22Rv1 (cell line): Measurements from ENCODE around the gene COL6A3.

ENCODE experiments used
- H3K27ac ChIP-seq: fragments of 450-650 bp; 2 replicates; pipeline ENCODE4 v1.5.1; 2017
- CTCF ChIP-seq: fragments of 450-650 bp; IDR thresholded peaks from 2 replicates; pipeline ENCODE4 v1.5.1; 2017; ENCODE audit warnings: mild to moderate bottlenecking
- ZFX ChIP-seq: fragments of 450-650 bp; IDR thresholded peaks from 2 replicates; pipeline ENCODE4 v1.6.1; 2017; ENCODE audit warnings: antibody characterized with exemption, borderline replicate concordance

Gene COL6A3

GRCh38 chr2:237433920-237434676 is 20.1 kb upstream of the COL6A3 start:
- H3K27ac ChIP-seq: no peak overlapping the region
- TF ChIP-seq CTCF: no peak
- no peak for TF ChIP-seq ZFX

DNA sequence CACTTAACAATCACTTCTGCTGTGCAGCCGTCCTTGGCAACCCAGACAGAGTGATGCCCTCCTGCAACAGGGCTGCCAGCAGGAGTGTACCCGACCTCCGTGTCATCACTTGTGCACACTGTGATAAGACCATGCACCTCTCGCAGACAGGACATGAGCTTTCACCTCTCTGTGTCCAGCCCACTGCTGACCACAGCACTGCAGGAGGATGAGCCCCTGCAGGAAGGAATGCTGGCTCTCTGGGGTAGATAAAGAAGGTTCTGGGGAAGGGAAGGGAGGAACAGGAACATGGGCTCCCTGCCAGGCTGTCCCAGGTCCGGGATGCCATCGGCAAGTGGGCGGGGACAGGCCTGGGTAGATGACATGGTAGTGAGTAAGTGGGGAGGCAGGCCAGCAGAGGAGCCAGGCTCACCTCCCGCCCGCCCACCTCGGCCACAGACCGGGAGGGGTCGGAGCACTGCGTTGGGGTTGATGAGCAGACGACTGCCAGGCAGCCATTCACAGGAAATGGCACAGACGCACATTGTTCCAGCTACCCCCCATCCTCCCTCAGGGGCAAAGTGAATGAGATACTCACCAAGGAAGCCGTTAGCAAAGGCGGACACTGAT is 18.6 kb upstream of the COL6A3 start:
- no peak for TF ChIP-seq ZFX
- TF ChIP-seq CTCF: no peak
- H3K27ac ChIP-seq: peak overlapping the region; percentile 35; the same call in 1 of the 2 replicates

- TF ChIP-seq CTCF: no peak
- H3K27ac ChIP-seq: peak overlapping the region; percentile 35; the same call in 1 of the 2 replicates
Measured at GRCh38 chr2:237431837-237432236, 17.9 kb upstream of the COL6A3 start.

GRCh38 chr2:237431372-237431771 is 17.4 kb upstream of the COL6A3 start:
- TF ChIP-seq CTCF (no peak), ZFX (no peak)
- no peak overlapping the region for H3K27ac ChIP-seq

GRCh38 chr2:237430861-237431260 is 16.9 kb upstream of the COL6A3 start:
- no peak for TF ChIP-seq ZFX
- TF ChIP-seq CTCF: no peak
- no peak overlapping the region for H3K27ac ChIP-seq

GRCh38 chr2:237429753-237430152 is 15.8 kb upstream of the COL6A3 start:
- TF ChIP-seq ZFX (no peak), CTCF (no peak)
- no peak overlapping the region for H3K27ac ChIP-seq

GRCh38 chr2:237427769-237428506 is 14.0 kb upstream of the COL6A3 start:
- TF ChIP-seq CTCF (no peak), ZFX (no peak)
- H3K27ac ChIP-seq: no peak overlapping the region
